HTERT RPE-1 (cell line): ENCODE results near the gene CAMK2D.

Source experiments
- in situ Hi-C: fragments of 300-500 bp; cut with MboI; formaldehyde crosslinking; loops from 4 replicates; pipeline ENCODE4 v1.14.3; 2020; ENCODE audit warnings: low sequenced_read_pairs

The CAMK2D gene

GRCh38 chr4:113644398-113644797 lies 117.1 kb downstream of the CAMK2D start:
- in situ Hi-C loops: no loop called here

- in situ Hi-C loops: no loop called here
Measured at GRCh38 chr4:113643505-113643904, 118.0 kb downstream of the CAMK2D start.

- in situ Hi-C loops: no loop called here
Measured at GRCh38 chr4:113641025-113641431, 120.5 kb downstream of the CAMK2D start.

GRCh38 chr4:113639326-113639725 lies 122.2 kb downstream of the CAMK2D start:
- in situ Hi-C loops: no loop called here

- in situ Hi-C loops: no loop called here
Measured at GRCh38 chr4:113638562-113638832, 123.0 kb downstream of the CAMK2D start.

GRCh38 chr4:113637823-113638561 lies 123.5 kb downstream of the CAMK2D start:
- in situ Hi-C loops: no loop called here

GRCh38 chr4:113637363-113637762 lies 124.2 kb downstream of the CAMK2D start:
- in situ Hi-C loops: no loop called here

GRCh38 chr4:113636877-113637276 lies 124.7 kb downstream of the CAMK2D start:
- in situ Hi-C loops: no loop called here

GRCh38 chr4:113636438-113636818 lies 125.1 kb downstream of the CAMK2D start:
- in situ Hi-C loops: no loop called here

- in situ Hi-C loops: no loop called here
Measured at GRCh38 chr4:113635739-113636437, 125.7 kb downstream of the CAMK2D start.

- in situ Hi-C loops: no loop called here
Measured at GRCh38 chr4:113634081-113634969, 127.2 kb downstream of the CAMK2D start.

- in situ Hi-C loops: no loop called here
Measured at GRCh38 chr4:113633467-113633866, 128.1 kb downstream of the CAMK2D start.

- in situ Hi-C loops: no loop called here
Measured at GRCh38 chr4:113628711-113629110, 132.8 kb downstream of the CAMK2D start.

- in situ Hi-C loops: no loop called here
Measured at GRCh38 chr4:113627321-113627720, 134.2 kb downstream of the CAMK2D start.

- in situ Hi-C loops: no loop called here
Measured at GRCh38 chr4:113625902-113626301, 135.6 kb downstream of the CAMK2D start.

GRCh38 chr4:113623274-113623894 lies 138.2 kb downstream of the CAMK2D start:
- in situ Hi-C loops: no loop called here

GRCh38 chr4:113621633-113622032 lies 139.9 kb downstream of the CAMK2D start:
- in situ Hi-C loops: no loop called here

- in situ Hi-C loops: no loop called here
Measured at GRCh38 chr4:113620032-113620431, 141.5 kb downstream of the CAMK2D start.

- in situ Hi-C loops: no loop called here
Measured at GRCh38 chr4:113619526-113619925, 142.0 kb downstream of the CAMK2D start.

GRCh38 chr4:113618205-113618604 lies 143.3 kb downstream of the CAMK2D start:
- in situ Hi-C loops: no loop called here

GRCh38 chr4:113617195-113617594 lies 144.3 kb downstream of the CAMK2D start:
- in situ Hi-C loops: no loop called here
